Heart left ventricle (tissue), 16 donors: ENCODE measurements around the gene TRAPPC12. TPM values are rescaled to one million over a fixed set of nuclear protein-coding genes. Genes with fewer than 3 reads are reported as not detected.

ENCODE experiments used
- ATAC-seq, 4 donors: fragments of 200-7000 bp; cut with Tn5 transposase; one replicate each; pipeline ENCODE4 v1.9.1; 2020 to 2022; ENCODE audit warnings: moderate library complexity in 4 of 4, mild to moderate bottlenecking in 3 of 4, moderate number of reproducible peaks in 1 of 4
- DNase-seq, 5 donors: peaks; one replicate each; pipeline ENCODE4 v3.0.0-alpha.2; 2020
- H3K27ac ChIP-seq, 12 donors: fragments of 200-600 bp; sonication (generic) in 4 of 12; one replicate each; pipeline versions ENCODE4 v1.5.0 to v1.8.0; 2016 to 2022; ENCODE audit warnings: mild to moderate bottlenecking in 2 of 12
- H3K27me3 ChIP-seq, 9 donors: fragments of 200-600 bp; sonication (generic) in 2 of 9; one replicate each; pipeline versions ENCODE4 v1.5.1 to v1.8.0; 2016 to 2022; ENCODE audit warnings: mild to moderate bottlenecking in 3 of 9
- H3K36me3 ChIP-seq, 9 donors: fragments of 200-600 bp; sonication (generic) in 2 of 9; one replicate each; pipeline versions ENCODE4 v1.5.0 to v1.8.0; 2018 to 2022; ENCODE audit warnings: mild to moderate bottlenecking in 2 of 9
- H3K4me1 ChIP-seq, 12 donors: fragments of 200-600 bp; sonication (generic) in 4 of 12; one replicate each; pipeline versions ENCODE4 v1.5.0 to v1.8.0; 2016 to 2022; ENCODE audit warnings: mild to moderate bottlenecking in 3 of 12
- H3K4me3 ChIP-seq, 12 donors: fragments of 200-600 bp; sonication (generic) in 4 of 12; one replicate each; pipeline versions ENCODE4 v1.5.0 to v1.8.0; 2017 to 2022; ENCODE audit warnings: mild to moderate bottlenecking in 9 of 12, moderate library complexity in 4 of 12
- H3K9me3 ChIP-seq, 12 donors: fragments of 200-600 bp; sonication (generic) in 4 of 12; one replicate each; pipeline versions ENCODE4 v1.5.0 to v1.8.0; 2016 to 2022; ENCODE audit warnings: mild to moderate bottlenecking in 1 of 12
- POLR2A ChIP-seq, 2 donors: fragments of 450-650 bp; IDR thresholded peaks; one replicate each; pipeline ENCODE4 v1.6.1; 2017; ENCODE audit warnings: antibody characterized with exemption in 2 of 2, mild to moderate bottlenecking in 2 of 2, moderate library complexity in 2 of 2
- WGBS, 4 donors: extraction: QIAGEN DNeasy Blood & Tissue Kit in 2 of 4; methylation state at CpG; one replicate each; pipeline versions ENCODE4 v1.1.5 to v1.1.7; 2013 to 2018; 5-methylcytosine and 5-hydroxymethylcytosine counted together
- intact Hi-C, 10 donors: fragments of 100-400 bp; cut with DNase I; formaldehyde crosslinking; loops; one replicate each; pipeline versions ENCODE4 v1.11.1 to v1.14.2; 2022
- polyA plus RNA-seq, 2 donors: library from polyadenylated mRNA; stranded (reverse); fragments of 200-250 nt; gene quantifications; one replicate each; pipeline ENCODE4 v1.2.3, GENCODE V29; 2013
- total RNA-seq, 9 donors: library from RNA; depleted of rRNA in 2 of 9; stranded (reverse); fragments of >200 nt in 2 of 9; fragmentation: NEBNext Ultra II Directional in 3 of 9; extraction: Animal tissue kit (Norgen Biotek cat#: 25700) in 3 of 9; gene quantifications; one replicate each; pipeline versions ENCODE4 v1.1.0 to v1.2.4, GENCODE V29; 2016 to 2023
- TF ChIP-seq, protein P1 (sequence below), 12 donors: fragments of 200-600 bp; sonication (generic) in 4 of 12; IDR thresholded peaks; one replicate each; pipeline versions ENCODE4 v1.5.0 to v1.8.0; 2018 to 2022; ENCODE audit warnings: antibody characterized with exemption in 12 of 12, mild to moderate bottlenecking in 5 of 12
- donor health status: ischemic (EF 13 %, LVEDD 7.1; RV severe dilation, severe dysfunction).
- donor health status: healthy with polysubstance abuse.
- donor health status: DM: no; HTN: yes; CAD: no.
- donor health status: DM: no; HTN: no; CAD: no.
- donor health status: ischemic (EF 25% LVEDD 6.9; RV normal size, moderate dysfunction).
- donor health status: ischemic (EF 25% LVEDD 5.7; RV mildly dilated, moderate dysfunction).
- donor health status: healthy.
- donor health status: DM: yes; HTN: yes; CAD: no.
- donor health status: ischemic (EF 35%, LVEDD 5.7; RV mildly dilated, moderate dysfunction).
- donor health status: nonischemic (EF 11% LVEDD 7.7; RV severe dilation, severe dysfunction).
- donor health status: DM: yes; HTN: yes; CAD: no.
- donor health status: PGD.
- donor health status: ischemic (EF 29% LVEDD 5.4; RV normal size, mild dysfunction).
- donor health status: nonischemic (EF 23%, LVEDD 6.1; RV moderate dilation, normal function).

TRAPPC12 gene
- total and polyA plus RNA-seq, 11 donors, result 70.3 to 142 (median 88.2) TPM

DNA sequence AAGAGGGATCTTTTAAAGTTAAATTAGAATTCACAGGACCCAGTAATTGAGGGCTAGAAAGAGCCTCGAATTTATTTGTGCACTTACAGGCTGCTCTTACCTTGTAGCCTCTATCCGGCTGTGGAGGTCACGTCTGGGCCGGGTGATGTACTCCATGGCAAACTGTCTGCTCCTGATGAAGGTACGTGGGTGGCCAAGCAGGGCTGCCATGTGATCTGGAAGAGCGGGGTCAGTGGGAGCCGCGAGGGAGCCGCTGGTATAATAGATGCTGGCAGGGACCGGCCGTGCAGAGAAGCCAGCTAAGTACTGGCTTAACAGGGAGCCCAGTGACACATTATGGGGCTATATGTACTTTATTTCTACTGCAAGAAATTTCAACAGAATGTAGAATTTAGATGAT is 80.7 kb downstream of the TRAPPC12 start:
- TF ChIP-seq, protein P1, sequence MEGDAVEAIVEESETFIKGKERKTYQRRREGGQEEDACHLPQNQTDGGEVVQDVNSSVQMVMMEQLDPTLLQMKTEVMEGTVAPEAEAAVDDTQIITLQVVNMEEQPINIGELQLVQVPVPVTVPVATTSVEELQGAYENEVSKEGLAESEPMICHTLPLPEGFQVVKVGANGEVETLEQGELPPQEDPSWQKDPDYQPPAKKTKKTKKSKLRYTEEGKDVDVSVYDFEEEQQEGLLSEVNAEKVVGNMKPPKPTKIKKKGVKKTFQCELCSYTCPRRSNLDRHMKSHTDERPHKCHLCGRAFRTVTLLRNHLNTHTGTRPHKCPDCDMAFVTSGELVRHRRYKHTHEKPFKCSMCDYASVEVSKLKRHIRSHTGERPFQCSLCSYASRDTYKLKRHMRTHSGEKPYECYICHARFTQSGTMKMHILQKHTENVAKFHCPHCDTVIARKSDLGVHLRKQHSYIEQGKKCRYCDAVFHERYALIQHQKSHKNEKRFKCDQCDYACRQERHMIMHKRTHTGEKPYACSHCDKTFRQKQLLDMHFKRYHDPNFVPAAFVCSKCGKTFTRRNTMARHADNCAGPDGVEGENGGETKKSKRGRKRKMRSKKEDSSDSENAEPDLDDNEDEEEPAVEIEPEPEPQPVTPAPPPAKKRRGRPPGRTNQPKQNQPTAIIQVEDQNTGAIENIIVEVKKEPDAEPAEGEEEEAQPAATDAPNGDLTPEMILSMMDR (IDR thresholded peaks at IDR 0.05), result no peak
- TF ChIP-seq POLR2A (IDR thresholded peaks at IDR 0.05), result no peak
- peak overlapping the region in 2 of 12 donors; percentile 18 to 20 for H3K4me3 ChIP-seq
- no peaks in the 10 kb centered on the region for H3K9me3 ChIP-seq
- peak; percentile 45 to 57 (median 46) for ATAC-seq
- H3K36me3 ChIP-seq, result peaks cover 0 to 64% (median 27%) of the 10 kb centered on the region in 9 donors
- DNase-seq, result peak in 2 of 5 donors; percentile 53 to 69
- peak overlapping the region; percentile 38 to 90 (median 76) for H3K27ac ChIP-seq
- WGBS, 4 donors, result 53 to 67% (median 60%) methylated on average over 11 of the region's 11 CpGs
- no peaks in the 10 kb centered on the region for H3K27me3 ChIP-seq
- H3K4me1 ChIP-seq, result peaks cover 0 to 46% (median 35%) of the 10 kb centered on the region in 12 donors
- intact Hi-C loops, result loop anchor here in 8 of 10 donors (2.0 to 10.0 kb wide), 5 partner anchors 38 to 192 kb away; partner anchors contain the start of genes TRAPPC12 (in 4 of the 8) and EIPR1 (in 3 of the 8)

DNA sequence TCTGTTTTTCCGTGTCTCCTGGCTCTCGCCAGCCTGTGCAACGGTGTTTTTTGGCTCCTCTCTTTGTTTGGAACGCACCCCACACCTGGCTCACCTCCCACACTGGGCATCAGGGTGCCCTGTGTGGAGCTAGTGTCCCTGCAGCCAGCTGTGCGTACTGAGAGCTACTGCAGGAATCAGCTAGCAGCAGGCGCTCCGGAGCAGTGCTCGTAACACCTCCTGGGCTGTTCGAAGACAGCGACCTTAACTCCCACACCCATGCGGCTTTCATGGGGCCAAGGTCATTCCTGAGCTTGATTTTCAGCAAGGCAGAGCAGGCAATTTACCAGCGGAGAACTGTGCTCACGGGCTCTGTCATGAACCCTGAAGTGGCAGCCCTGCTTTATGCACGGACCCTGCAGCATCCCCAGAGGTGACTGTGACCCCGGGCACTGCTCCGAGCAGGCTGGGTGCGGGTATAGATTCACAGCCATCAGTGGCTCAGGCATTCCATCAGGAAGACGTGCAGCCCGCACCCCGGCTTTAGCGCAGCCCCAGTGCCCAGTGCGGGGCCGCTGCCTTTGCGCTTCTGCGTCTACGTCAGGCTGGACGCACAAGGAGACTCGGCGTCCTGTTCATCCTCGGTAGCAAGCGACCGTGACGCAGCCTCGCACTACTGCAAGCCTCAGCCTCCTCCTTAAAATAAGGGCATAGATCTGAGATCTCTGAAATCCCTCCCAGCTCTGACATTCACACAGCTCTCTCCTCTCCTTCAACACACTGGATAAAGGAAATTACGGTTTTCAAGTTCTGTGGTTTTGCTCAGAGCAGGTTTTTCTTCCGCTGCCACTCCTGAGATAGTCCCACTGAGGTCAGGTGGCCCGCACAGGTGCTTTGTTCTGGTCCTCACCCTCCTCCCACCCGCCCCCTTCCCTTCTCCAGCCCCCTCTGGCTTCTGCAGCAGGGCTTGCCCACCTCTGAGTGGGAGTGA is 81.6 kb downstream of the TRAPPC12 start:
- intact Hi-C loops, result loop anchor here in 8 of 10 donors (1.0 to 10.0 kb wide), 6 partner anchors 37 to 191 kb away; partner anchors contain the start of genes TRAPPC12 (in 4 of the 8) and EIPR1 (in 3 of the 8)
- Histone ChIP-seq H3K27ac (peak overlapping the region in 11 of 12 donors; percentile 64 to 90 (median 80)), H3K4me3 (peak overlapping the region in 1 of 12 donors; percentile 20), H3K27me3 (no peaks in the 10 kb centered on the region), H3K4me1 (peaks cover 0 to 55% (median 41%) of the 10 kb centered on the region in 12 donors), H3K36me3 (peaks cover 0 to 67% (median 33%) of the 10 kb centered on the region in 9 donors), H3K9me3 (no peaks in the 10 kb centered on the region)
- DNase-seq, result peak in 3 of 5 donors; percentile 64 to 68 (median 68)
- 78 to 83% (median 80%) methylated on average over 28 to 38 of the region's 38 CpGs for WGBS, 4 donors
- peak; percentile 35 to 62 (median 55) for ATAC-seq
- TF ChIP-seq, protein P1 (IDR thresholded peaks at IDR 0.05), result no peak
- no peak for TF ChIP-seq POLR2A (IDR thresholded peaks at IDR 0.05)

DNA sequence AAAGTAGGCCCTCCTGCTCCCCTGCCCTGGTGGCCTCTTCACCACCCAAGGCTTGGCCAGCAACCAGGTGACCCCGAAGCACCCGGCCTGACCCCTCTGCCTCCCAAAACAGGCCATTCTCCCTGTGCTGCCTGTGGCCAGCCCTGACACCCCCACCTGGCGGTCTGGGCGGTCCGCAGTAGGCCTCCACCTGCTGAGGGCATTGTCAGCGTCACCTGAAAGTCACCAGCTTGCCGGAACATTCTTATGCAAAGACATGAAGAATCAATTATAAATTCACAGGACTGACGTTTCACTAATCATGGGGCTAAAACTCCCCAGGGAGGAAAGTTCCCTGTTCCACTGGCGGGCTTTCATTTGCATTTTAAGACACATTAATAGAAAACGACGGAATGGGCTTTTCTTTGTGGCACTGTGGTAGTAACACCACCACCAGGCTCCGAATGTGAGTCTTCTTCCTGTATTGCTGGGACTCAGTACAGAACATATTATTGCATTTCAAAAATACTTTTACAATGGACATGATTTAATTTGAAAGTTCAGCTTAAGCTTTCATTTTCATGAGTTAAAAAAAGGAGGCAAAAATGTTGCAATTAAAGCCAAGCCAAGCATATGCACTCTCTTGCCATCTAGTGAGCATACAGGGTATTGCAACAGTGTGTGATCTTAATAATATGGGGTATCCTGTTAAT is 82.5 kb downstream of the TRAPPC12 start:
- no peaks in the 10 kb centered on the region for H3K9me3 ChIP-seq
- WGBS, 4 donors, result 63 to 85% (median 67%) methylated on average over 12 of the region's 12 CpGs
- H3K4me1 ChIP-seq, result peaks cover 0 to 62% (median 42%) of the 10 kb centered on the region in 12 donors
- peak overlapping the region in 7 of 12 donors; percentile 10 to 87 (median 80) for H3K27ac ChIP-seq
- ATAC-seq (no peak), DNase-seq (peak in 2 of 5 donors; percentile 24 to 55)
- intact Hi-C loops, result loop anchor here in 9 of 10 donors (1.0 to 10.0 kb wide), 7 partner anchors 38 to 190 kb away; partner anchors contain the start of genes TRAPPC12 (in 4 of the 9) and EIPR1 (in 3 of the 9)
- peaks cover 0 to 67% (median 36%) of the 10 kb centered on the region in 9 donors for H3K36me3 ChIP-seq
- TF ChIP-seq POLR2A (IDR thresholded peaks at IDR 0.05), result no peak
- TF ChIP-seq, protein P1 (IDR thresholded peaks at IDR 0.05), result peak; percentile 86 to 97 (median 96)
- H3K4me3 ChIP-seq, result peak overlapping the region in 1 of 12 donors; percentile 14
- H3K27me3 ChIP-seq, result no peaks in the 10 kb centered on the region
